Right ventricle myocardium inferior (tissue), 1 donor: ENCODE measurements around the gene TUBA4A. TPM values are rescaled to one million over a fixed set of nuclear protein-coding genes. Genes with fewer than 3 reads are reported as not detected.
"Not testable (repeated sequence)": the region's sequence is repeated elsewhere in the genome, so short reads cannot be mapped to it uniquely, and the experiment has no call there.

Experiments used
- ATAC-seq: fragments of 200-7000 bp; cut with Tn5 transposase; one replicate; pipeline ENCODE4 v1.9.1; 2020; ENCODE audit warnings: mild to moderate bottlenecking, moderate library complexity
- DNase-seq: peaks from one replicate; pipeline ENCODE4 v3.0.0; 2021; ENCODE audit errors: missing footprints
- intact Hi-C: fragments of 100-400 bp; cut with DNase I; formaldehyde crosslinking; loops from one replicate; pipeline ENCODE4 v1.11.0; 2022
- total RNA-seq: library from RNA; stranded (reverse); fragmentation: NEBNext Ultra II Directional; extraction: Animal tissue kit (Norgen Biotek cat#: 25700); gene quantifications from one replicate; pipeline ENCODE4 v1.2.1, GENCODE V29; 2021
- donor health status: DM: no; HTN: yes; CAD: no; lungs with severe emphysema.

TUBA4A gene
- total RNA-seq, 1 donor from 2014 or later = 128 TPM

DNA sequence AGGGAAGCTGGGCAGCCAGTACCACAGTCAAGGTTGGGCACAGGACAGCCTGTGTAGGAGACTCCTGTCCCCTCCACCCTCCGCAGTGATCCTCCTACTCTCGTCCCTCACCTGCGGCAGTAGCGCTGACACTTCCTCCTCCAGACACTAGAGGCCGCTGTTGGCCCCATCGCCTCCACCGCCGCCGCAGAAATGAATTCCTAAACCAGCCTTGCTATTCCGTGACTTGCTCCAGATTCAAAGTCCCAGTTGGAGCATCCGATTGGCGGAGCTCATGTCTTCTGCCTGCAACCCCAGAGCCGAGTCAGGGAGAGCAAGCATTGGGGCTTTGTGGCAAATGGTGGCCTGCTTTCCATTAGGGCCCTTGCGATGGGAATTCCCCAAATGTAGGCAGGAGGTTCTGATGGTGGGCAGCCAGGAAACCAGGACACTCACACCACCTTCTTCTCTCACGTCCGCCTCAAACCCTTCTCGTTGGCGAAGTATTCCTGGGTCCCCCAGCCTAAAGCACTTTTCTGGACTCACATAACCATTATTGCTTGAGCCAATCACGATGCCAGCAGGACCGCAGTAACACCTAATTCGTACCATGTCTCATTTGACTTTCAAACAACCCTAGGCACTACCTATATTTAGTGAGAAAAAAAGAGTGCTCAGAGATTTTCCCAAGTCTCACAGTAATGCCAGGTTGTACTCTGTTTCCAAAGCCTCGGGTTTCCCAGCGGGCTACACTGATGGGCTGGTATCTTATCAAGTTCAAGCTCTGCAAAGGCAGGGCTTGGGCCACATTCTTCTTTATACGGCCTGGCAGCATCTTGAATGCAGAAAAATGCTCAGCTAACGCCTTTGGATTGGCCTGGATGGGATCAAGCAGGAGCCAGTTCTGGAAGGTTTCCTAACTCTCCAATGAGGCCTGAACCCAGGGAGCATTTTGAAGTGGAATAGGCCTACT lies 24.3 kb upstream of the TUBA4A start:
- DNase-seq = peak; percentile 91
- intact Hi-C loops = loop anchor here (2.0 to 5.0 kb wide), 4 partner anchors 23 to 109 kb away; partner anchors contain the start of genes ANKZF1, ATG9A, CNPPD1 and DNPEP

GRCh38 chr2:219274361-219274921 lies 20.7 kb upstream of the TUBA4A start:
- ATAC-seq (no peak), DNase-seq (no peak)
- intact Hi-C loops = no loop called here

More for the DNA sequence above, 24.3 kb upstream of the TUBA4A start:
- ATAC-seq = peak; percentile 15

- intact Hi-C loops = no loop called here
- DNase-seq (no peak), ATAC-seq (no peak)
Observed at GRCh38 chr2:219273937-219274336, 20.2 kb upstream of the TUBA4A start.

- DNase-seq (no peak), ATAC-seq (no peak)
- intact Hi-C loops = no loop called here
Observed at GRCh38 chr2:219272995-219273394, 19.3 kb upstream of the TUBA4A start.

DNA sequence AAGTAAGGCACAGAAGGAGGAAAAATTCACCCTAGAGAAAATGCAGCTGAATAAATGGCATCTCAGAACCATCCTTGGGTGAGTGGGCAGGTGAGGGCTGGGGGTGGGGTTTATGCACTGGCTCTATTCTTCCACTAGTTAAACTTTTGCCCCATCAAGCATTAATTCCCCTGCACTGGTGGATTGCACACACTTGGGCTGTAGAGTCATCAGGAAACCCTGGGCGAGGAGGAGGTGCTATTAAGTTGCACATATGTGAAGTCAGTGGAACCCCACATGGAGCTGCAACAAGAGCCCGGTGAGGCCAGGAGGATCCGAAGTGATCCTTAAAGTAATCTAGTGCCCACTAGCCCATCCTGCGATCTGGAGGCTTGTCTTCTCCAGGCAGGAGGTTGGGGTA lies 18.6 kb upstream of the TUBA4A start:
- ATAC-seq = no peak
- DNase-seq = no peak
- intact Hi-C loops = no loop called here

- intact Hi-C loops = no loop called here
- no peak for ATAC-seq
- DNase-seq = no peak
Observed at GRCh38 chr2:219271021-219271420, 17.3 kb upstream of the TUBA4A start.

- intact Hi-C loops = no loop called here
Observed at GRCh38 chr2:219270055-219270372, 16.3 kb upstream of the TUBA4A start.

GRCh38 chr2:219269362-219270054 lies 15.8 kb upstream of the TUBA4A start:
- intact Hi-C loops = no loop called here
- DNase-seq = no peak
- peak; percentile 49 for ATAC-seq

More at GRCh38 chr2:219270055-219270372, 16.3 kb upstream of the TUBA4A start:
- ATAC-seq (no peak), DNase-seq (no peak)

DNA sequence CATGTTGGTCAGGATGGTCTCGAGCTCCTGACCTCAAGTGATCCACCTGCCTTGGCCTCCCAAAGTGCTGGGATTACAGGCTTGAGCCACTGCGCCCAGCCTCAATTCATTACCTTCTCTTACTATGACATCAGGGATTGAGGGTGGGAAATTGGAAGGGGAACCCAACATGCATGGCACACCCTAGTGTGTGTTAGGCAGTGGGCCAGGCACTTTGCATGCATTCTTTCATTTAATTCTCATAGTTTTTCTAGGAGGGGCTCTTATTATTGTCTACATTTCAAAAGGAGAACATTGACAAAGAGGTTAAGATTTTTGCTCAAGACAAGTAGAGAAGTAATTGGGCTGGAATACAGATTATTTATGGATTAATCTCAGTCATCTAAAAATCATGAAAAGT lies 14.6 kb upstream of the TUBA4A start:
- DNase-seq = no peak
- no peak for ATAC-seq
- intact Hi-C loops = no loop called here

- intact Hi-C loops = no loop called here
- ATAC-seq (no peak), DNase-seq (no peak)
Observed at GRCh38 chr2:219266886-219267285, 13.2 kb upstream of the TUBA4A start.

GRCh38 chr2:219266232-219266631 lies 12.5 kb upstream of the TUBA4A start:
- intact Hi-C loops = no loop called here
- DNase-seq = no peak
- no peak for ATAC-seq

GRCh38 chr2:219261024-219261855 lies 7.5 kb upstream of the TUBA4A start:
- intact Hi-C loops = no loop called here
- DNase-seq (no peak), ATAC-seq (no peak)

DNA sequence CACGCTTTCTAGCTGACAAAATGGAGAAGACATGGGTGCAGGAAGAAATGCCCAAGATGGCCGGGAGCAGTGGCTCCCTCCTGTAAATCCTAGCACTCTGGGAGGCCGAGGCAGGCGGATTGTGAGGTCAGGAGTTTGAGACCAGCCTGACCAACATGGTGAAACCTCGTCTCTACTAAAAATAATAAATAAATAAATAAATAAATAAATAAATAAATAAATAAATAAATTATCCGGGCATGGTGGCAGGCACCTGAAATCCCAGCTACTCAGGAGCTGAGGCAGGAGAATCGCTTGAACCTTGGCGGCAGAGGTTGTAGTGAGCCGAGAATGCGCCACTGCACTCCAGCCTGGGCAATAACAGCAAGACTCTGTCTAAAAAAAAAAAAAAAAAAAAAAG lies 5.2 kb upstream of the TUBA4A start:
- ATAC-seq, DNase-seq, intact Hi-C loops: not testable (repeated sequence)

GRCh38 chr2:219254590-219255201 lies 978 bp upstream of the TUBA4A start:
- DNase-seq = no peak
- intact Hi-C loops = loop anchor here (2.0 kb wide), 1 partner anchor 22 kb away; no protein-coding TSS in a partner anchor
- peak; percentile 5 for ATAC-seq

- DNase-seq (no peak), ATAC-seq (peak; percentile 38)
- intact Hi-C loops = loop anchor here (2.0 kb wide), 2 partner anchors 42 to 76 kb away; partner anchors contain the start of gene CNPPD1
Observed at GRCh38 chr2:219252900-219253752, 592 bp downstream of the TUBA4A start, which contains the start of gene TUBA4B. Gene TUBA4B (plus strand): TSS chr2:219253243. CDS start chr2:219253408, 165 bp downstream.

GRCh38 chr2:219252570-219252899 lies 1.2 kb downstream of the TUBA4A start:
- ATAC-seq (no peak), DNase-seq (no peak)
- intact Hi-C loops = loop anchor here (2.0 kb wide), 2 partner anchors 42 to 76 kb away; partner anchors contain the start of gene CNPPD1

- ATAC-seq (no peak), DNase-seq (no peak)
- intact Hi-C loops = loop anchor here (2.0 kb wide), 2 partner anchors 43 to 75 kb away; partner anchors contain the start of gene CNPPD1
Observed at GRCh38 chr2:219252084-219252483, 1.6 kb downstream of the TUBA4A start.
